Bronchial epithelial cell (primary cell): ENCODE data around the gene GARIN5A. TPM values are rescaled to one million over a fixed set of nuclear protein-coding genes. Genes with fewer than 3 reads are reported as not detected.

Experiments used
- DNase-seq: peaks from one replicate; pipeline ENCODE4 v3.0.0-alpha.2; 2010; ENCODE audit warnings: low read depth
- FAIRE-seq: peaks from 2 replicates; lab custom pipeline; 2011; peaks lifted over from hg19 to GRCh38; lab: Jason Lieb, UNC
- H3K27me3 ChIP-seq: 2 replicates; pipeline ENCODE4 v1.5.1; 2011; ENCODE audit warnings: low read length; ENCODE audit not compliant: control insufficient read depth, insufficient read depth
- H3K36me3 ChIP-seq: 2 replicates; pipeline ENCODE4 v1.5.1; 2011; ENCODE audit warnings: low read length; ENCODE audit not compliant: control insufficient read depth, insufficient read depth
- H3K4me3 ChIP-seq: 2 replicates; pipeline ENCODE4 v1.5.1; 2011; ENCODE audit warnings: mild to moderate bottlenecking, low read depth, low read length, control low read depth
- CTCF ChIP-seq: IDR thresholded peaks from 2 replicates; pipeline ENCODE4 v1.5.1; 2011; ENCODE audit warnings: mild to moderate bottlenecking, moderate library complexity, low read length, control low read depth, inconsistent platforms; ENCODE audit not compliant: insufficient read depth, severe bottlenecking
- total RNA-seq: library from RNA; depleted of rRNA; stranded (reverse); fragments of >200 nt; gene quantifications from 2 replicates; pipeline ENCODE4 v1.2.1, GENCODE V29; 2014

Gene GARIN5A
- total RNA-seq, 1 donor from 2014 or later = 0.79 TPM

GRCh38 chr19:50517704-50518075 is 41.0 kb upstream of the GARIN5A start:
- H3K36me3 ChIP-seq = no peaks in the 10 kb centered on the region
- no peak for DNase-seq
- H3K4me3 ChIP-seq = no peak overlapping the region
- no peak for TF ChIP-seq CTCF
- H3K27me3 ChIP-seq = no peaks in the 10 kb centered on the region
- no peak for FAIRE-seq

GRCh38 chr19:50516964-50517703 is 40.5 kb upstream of the GARIN5A start:
- FAIRE-seq (no peak), DNase-seq (no peak)
- Histone ChIP-seq H3K36me3 (no peaks in the 10 kb centered on the region), H3K4me3 (no peak overlapping the region), H3K27me3 (no peaks in the 10 kb centered on the region)
- no peak for TF ChIP-seq CTCF

- DNase-seq = no peak
- FAIRE-seq = no peak
- no peak overlapping the region for H3K4me3 ChIP-seq
Observed at GRCh38 chr19:50516456-50516855, 39.8 kb upstream of the GARIN5A start.

GRCh38 chr19:50515168-50515561 is 38.5 kb upstream of the GARIN5A start:
- no peaks in the 10 kb centered on the region for H3K27me3 ChIP-seq
- DNase-seq (no peak), FAIRE-seq (no peak)
- no peaks in the 10 kb centered on the region for H3K36me3 ChIP-seq
- no peak for TF ChIP-seq CTCF
- no peak overlapping the region for H3K4me3 ChIP-seq

More at GRCh38 chr19:50516456-50516855, 39.8 kb upstream of the GARIN5A start:
- no peak for TF ChIP-seq CTCF
- no peaks in the 10 kb centered on the region for H3K36me3 ChIP-seq
- no peaks in the 10 kb centered on the region for H3K27me3 ChIP-seq

- H3K36me3 ChIP-seq = no peaks in the 10 kb centered on the region
- FAIRE-seq = no peak
- no peak for DNase-seq
- no peak overlapping the region for H3K4me3 ChIP-seq
- TF ChIP-seq CTCF = no peak
- H3K27me3 ChIP-seq = no peaks in the 10 kb centered on the region
Observed at GRCh38 chr19:50514346-50515167, 37.9 kb upstream of the GARIN5A start.
